ENCODE measurements around the gene PIANP. TPM values are rescaled to one million over a fixed set of nuclear protein-coding genes. Genes with fewer than 3 reads are reported as not detected.

PIANP gene
- total RNA-seq, 1 donor from 2014 or later: 0.20 TPM

DNA sequence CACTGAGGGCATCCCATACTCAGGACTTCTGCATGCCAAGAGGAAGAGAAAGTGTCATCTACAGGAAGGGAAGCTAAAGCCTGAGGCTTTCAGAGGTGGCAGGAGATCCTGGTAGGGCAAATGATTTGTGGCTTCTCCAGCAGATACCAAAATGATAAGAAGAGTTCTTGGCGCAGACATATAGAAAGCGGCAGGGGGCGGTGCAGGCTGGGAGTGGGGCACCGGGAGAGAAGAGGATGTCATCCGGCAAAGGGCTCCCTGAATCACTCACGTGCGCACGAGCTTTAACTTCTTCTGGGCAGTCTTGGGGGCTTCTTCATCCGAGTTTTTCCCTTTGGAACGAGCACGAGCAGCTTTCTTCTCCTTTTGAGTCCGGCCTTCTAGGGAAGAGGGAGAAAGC is 48.2 kb downstream of the PIANP start:
- Histone ChIP-seq H3K36me3 (peaks cover 88% of the 10 kb centered on the region), H3K9me3 (no peaks in the 10 kb centered on the region)

DNA sequence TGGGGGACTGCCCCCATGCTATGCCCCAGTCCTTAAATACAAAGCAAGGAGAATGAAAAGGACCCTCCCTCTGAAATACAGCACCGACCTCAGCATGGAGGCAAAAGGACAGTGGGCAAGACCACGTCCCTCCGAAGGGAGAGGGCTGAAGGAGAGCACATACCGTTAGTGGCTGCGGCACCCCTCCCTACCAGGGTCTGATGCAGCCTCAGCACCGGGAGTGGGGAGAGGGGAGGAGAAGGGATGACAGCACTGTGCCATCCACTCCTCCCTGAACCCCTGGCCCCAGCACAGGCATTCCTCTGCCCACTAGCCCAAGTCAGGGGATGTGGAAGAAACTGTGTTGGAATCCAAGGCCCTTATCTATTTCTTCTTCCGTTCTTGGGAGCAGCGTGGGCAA is 49.8 kb downstream of the PIANP start:
- no peaks in the 10 kb centered on the region for H3K4me1 ChIP-seq
- DNase-seq (no peak), ATAC-seq (no peak)
- TF ChIP-seq, protein P1, sequence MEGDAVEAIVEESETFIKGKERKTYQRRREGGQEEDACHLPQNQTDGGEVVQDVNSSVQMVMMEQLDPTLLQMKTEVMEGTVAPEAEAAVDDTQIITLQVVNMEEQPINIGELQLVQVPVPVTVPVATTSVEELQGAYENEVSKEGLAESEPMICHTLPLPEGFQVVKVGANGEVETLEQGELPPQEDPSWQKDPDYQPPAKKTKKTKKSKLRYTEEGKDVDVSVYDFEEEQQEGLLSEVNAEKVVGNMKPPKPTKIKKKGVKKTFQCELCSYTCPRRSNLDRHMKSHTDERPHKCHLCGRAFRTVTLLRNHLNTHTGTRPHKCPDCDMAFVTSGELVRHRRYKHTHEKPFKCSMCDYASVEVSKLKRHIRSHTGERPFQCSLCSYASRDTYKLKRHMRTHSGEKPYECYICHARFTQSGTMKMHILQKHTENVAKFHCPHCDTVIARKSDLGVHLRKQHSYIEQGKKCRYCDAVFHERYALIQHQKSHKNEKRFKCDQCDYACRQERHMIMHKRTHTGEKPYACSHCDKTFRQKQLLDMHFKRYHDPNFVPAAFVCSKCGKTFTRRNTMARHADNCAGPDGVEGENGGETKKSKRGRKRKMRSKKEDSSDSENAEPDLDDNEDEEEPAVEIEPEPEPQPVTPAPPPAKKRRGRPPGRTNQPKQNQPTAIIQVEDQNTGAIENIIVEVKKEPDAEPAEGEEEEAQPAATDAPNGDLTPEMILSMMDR (IDR thresholded peaks at IDR 0.05): no peak
- no peaks in the 10 kb centered on the region for H3K9me3 ChIP-seq
- intact Hi-C loops (cut with DNase I): no loop called here
- no peak overlapping the region for H3K4me3 ChIP-seq
- H3K27me3 ChIP-seq: no peaks in the 10 kb centered on the region
- no peak overlapping the region for H3K27ac ChIP-seq
- peaks cover 74% of the 10 kb centered on the region for H3K36me3 ChIP-seq

More for the DNA sequence above, 48.2 kb downstream of the PIANP start:
- DNase-seq (peak; percentile 16), ATAC-seq (no peak)
- TF ChIP-seq, protein P1 (IDR thresholded peaks at IDR 0.05): no peak
- no peak overlapping the region for H3K4me3 ChIP-seq
- H3K27me3 ChIP-seq: no peaks in the 10 kb centered on the region
- H3K4me1 ChIP-seq: no peaks in the 10 kb centered on the region
- no peak overlapping the region for H3K27ac ChIP-seq
- intact Hi-C loops (cut with DNase I): no loop called here

DNA sequence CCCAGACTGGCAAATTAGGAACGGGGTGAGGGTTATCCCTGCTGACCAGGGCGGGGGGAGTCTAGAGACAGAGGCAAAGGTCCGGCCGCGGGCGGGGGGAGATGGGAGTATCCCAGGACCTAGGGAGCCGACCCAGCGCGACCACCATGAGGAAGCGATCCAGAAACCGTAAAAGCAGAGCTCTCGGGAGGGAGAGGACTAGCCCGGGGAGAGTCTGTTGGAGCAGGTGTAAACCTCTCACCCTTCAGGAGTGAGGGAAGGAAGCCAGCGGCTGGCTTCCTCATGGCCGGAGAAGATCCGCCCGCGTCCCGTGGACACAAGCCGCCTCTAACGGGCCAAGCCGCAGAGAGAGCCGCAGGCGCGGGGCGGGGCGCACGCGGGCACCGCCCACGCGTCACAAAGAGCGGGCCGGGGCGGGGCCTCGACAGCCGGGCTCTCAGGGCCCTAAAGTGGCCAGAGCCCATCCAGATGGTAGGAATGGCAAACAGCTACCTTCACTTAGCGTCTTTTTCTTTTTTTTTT is 53.5 kb downstream of the PIANP start, which contains the start of gene ACRBP:
Gene ACRBP (minus strand): TSS at position 350 of the 522 bp plus-strand sequence. CDS start 66 bp downstream, at position 284.
- peak within 1 kb of the TSS; percentile 63 for H3K27ac ChIP-seq
- no peaks in the 10 kb centered on the region for H3K27me3 ChIP-seq
- TF ChIP-seq, protein P1 (IDR thresholded peaks at IDR 0.05): no peak
- intact Hi-C loops (cut with DNase I): no loop called here
- DNase-seq: peak; percentile 87
- H3K4me3 ChIP-seq: peak within 1 kb of the TSS; percentile 53
- peaks cover 37% of the 10 kb centered on the region for H3K36me3 ChIP-seq
- no peaks in the 10 kb centered on the region for H3K9me3 ChIP-seq
- ATAC-seq: peak; percentile 91
- no peaks in the 10 kb centered on the region for H3K4me1 ChIP-seq

DNA sequence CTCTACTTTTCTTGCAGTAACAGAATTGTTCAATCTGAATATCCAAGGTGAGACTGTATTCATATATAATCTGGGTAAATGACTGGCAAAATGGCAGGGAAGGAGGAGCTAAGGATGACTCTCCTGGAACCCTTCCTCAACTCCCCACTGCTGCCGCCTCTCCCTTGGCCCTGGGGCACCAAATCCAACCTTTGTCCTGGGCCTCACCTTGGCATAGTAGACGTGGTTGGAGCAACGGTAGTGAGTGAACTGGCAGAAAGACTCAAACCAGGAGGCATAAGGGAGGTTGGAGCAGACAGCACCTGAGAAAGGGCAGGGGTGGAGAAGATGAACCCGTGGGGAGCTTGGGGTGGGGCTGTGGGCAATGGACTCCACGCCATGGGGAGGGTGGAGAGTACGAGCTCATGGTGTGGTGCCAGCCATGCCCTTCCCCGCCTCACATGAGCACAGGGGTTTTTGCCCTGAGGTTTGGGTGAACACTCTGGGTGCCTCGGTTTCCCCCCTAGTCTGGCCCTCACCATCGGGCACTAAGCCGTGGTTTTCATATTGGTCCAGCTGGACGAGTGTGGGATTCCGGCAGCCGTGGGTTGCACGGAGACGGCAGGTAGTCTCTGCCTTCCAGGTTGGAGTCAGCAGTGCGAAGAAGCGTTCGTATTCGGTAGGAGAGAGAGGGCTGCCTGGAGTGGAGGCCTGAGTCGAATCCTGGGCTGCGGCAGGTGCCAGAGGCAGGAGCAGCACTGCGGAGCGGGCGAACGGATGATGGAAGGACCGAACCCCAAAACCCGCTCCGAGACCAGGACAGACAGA is 54.1 kb downstream of the PIANP start:
- intact Hi-C loops (cut with DNase I): no loop called here
- peaks cover 30% of the 10 kb centered on the region for H3K36me3 ChIP-seq
- TF ChIP-seq, protein P1 (IDR thresholded peaks at IDR 0.05): no peak
- ATAC-seq (no peak), DNase-seq (no peak)
- no peaks in the 10 kb centered on the region for H3K9me3 ChIP-seq
- H3K4me3 ChIP-seq: peak overlapping the region; percentile 53
- H3K27me3 ChIP-seq: no peaks in the 10 kb centered on the region
- H3K27ac ChIP-seq: peak overlapping the region; percentile 63
- no peaks in the 10 kb centered on the region for H3K4me1 ChIP-seq

DNA sequence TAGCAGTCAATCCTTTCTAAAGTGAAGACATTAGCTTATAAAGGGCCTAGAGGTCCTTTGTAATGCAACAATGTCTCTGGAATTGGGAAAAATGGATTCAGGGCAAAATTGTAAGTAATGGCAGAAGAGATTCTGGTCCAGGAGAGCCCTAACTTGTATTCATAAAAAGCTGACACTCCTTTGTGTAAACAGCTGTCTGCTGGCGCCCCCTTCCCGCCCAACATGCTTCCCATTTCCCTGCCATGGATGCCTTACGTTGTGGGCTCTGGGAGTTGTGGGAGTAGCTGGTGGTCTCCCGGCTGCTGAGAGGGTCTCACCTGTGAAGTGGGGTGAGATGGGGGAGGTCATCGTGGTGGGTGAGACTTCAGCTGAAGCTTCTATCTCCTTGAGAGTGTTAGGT is 55.7 kb downstream of the PIANP start:
- intact Hi-C loops (cut with DNase I): no loop called here
- H3K9me3 ChIP-seq: no peaks in the 10 kb centered on the region
- H3K4me1 ChIP-seq: no peaks in the 10 kb centered on the region
- TF ChIP-seq, protein P1 (IDR thresholded peaks at IDR 0.05): peak; percentile 30
- no peaks in the 10 kb centered on the region for H3K27me3 ChIP-seq
- H3K27ac ChIP-seq: peak overlapping the region; percentile 28
- peaks cover 14% of the 10 kb centered on the region for H3K36me3 ChIP-seq
- H3K4me3 ChIP-seq: no peak overlapping the region
- no peak for ATAC-seq
- DNase-seq: no peak
